Skin of body (tissue), 2 donors: ENCODE data around the gene GULP1. TPM values are rescaled to one million over a fixed set of nuclear protein-coding genes. Genes with fewer than 3 reads are reported as not detected.

Experiments used
- DNase-seq: peaks from one replicate; lab custom pipeline; 2025; lab: John Stamatoyannopoulos, UW
- total RNA-seq: library from RNA; depleted of rRNA; stranded (reverse); fragments of >200 nt; gene quantifications from one replicate; pipeline ENCODE4 v1.2.3, GENCODE V29; 2014

The GULP1 gene
- total RNA-seq, 1 donor from 2014 or later, result 56.8 TPM

DNA sequence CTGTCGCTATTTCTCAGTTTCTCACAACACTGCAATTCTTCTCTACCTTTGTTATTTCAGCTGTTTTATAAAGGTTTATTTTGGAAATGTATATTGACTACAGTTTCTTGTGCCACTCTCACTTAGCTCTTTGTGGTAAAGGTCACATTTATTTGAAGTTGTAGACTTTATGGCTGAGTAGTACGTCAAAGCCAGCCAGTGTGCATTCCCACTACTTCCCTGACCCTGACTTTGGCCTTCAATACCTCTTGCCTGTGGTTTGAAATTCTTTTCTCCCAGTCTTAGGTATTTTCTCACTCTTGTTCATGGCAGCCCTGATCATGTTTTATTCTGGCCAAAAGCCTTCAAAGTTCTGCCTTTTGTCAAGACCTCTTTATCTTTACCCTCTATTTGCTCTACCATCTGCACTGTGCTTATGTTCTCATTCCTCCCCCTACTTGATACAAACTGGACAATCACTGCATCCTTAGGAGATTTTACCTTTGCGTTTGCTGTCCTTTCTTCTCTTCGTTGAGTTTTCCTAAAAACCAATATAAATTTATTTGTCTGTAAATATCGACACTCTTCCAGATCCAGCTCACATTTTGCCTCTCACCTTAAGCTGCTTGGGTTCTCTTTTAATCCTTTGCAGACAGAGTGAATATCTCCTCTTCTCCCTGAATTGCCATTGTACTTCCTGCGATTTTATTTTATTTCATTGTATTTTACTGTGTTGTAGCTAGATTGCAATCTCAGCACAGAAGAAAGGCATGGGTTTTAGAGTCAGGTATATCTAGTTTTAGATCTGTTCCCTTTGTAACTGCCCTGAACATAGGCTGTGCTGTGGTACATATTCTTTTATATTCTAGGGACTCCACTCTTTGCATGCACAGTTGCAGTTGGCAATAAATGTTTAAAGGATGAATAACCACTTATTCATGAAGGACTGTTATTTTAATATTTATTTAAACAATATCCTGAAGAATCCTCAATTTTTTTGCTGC lies 31.2 kb downstream of the GULP1 start:
- no peak for DNase-seq

DNA sequence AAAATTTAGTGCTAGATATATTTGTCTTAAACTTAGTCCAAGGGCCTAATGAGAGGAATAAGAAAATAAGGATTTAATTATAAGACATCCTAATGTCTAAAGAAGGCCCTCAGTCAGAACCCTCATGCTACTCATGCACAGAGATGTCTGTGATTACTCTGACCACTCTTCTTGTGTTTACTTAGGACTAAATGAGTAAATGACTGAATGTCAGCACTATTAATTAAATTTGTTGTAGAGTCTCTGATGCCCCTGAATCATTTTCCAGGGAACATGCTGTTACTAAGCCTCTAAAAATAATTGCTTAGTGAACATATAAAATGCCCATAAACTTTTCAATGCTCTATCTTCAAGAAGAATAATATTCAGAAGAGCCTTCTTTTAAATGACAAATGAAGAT lies 32.4 kb downstream of the GULP1 start:
- no peak for DNase-seq

DNA sequence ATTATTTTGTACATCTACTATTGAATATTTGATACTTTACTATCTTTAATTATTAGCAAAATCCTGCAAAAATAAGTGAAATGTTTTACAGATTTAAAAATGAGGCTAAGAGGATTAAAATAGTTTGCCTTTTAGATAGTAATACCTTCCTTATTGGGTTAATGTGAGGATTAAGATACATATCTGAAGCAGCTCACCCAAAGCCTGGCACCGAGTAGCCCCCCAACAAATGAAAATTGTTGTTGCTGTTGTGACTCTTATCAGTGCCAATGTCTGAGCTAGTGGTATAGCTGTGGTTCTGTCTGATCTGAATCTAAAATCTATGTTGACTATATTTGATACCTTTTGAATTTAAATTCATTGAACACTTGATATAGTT lies 34.6 kb downstream of the GULP1 start:
- DNase-seq, result no peak

DNA sequence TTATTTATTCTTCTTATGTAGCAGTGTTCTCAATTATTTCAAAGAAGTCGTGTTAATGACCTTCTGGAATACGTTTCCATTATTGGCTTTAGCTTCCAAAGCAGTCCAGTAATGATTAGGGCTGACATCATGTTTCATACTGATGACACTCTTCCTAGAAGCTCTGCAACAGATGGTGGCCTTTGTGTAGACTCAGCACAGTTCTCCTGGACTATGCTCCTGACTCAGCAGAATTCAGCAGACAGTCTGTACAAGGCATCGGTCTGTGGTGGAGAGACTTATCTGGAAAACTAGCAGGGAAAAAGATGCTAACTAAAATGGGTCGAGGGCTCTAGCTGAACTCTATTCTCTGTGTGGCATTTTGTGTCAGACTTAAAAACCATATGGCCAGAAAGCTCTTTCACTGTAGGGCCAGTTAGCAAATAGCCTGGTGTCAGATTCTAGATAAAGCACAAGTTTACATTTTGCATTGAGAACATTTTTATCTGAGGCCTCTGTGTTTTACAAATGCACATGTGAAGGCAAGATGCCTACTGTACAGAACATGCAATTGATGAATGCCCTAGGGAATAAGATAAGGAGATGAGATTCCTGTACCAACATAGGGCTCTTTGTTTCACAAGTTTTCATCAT lies 35.1 kb downstream of the GULP1 start:
- peak; percentile 14 for DNase-seq

DNA sequence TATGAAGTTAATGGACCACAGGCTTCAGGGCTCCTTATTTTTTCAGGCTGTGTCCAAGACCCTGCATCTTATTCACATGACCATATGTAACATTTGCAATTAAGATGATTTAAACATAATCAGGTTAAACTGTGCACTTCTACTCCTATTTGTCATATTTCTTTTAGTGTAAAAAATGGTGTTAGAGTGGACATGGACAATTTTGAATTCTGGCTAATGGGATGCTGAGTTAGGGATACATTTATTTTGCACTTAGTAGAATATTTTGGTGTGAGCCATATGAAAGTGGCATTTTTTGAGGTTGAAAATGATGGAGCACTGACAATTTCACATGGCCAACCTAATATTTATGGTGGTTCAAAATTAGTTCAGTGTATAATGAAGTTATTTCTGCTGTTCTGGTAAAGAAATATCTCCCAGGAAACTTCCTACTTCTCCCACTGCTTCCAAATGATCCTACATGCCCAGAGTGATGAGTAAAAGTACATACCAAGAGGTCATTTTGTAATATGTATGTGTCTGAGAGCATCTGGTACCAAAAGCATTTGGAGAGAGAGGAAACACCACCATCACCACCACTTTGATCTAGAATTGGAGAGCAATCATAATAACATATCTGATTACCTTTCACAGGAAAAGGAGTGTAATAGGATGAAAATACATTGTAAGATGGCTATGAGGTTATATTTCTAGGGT lies 36.0 kb downstream of the GULP1 start:
- DNase-seq, result no peak

DNA sequence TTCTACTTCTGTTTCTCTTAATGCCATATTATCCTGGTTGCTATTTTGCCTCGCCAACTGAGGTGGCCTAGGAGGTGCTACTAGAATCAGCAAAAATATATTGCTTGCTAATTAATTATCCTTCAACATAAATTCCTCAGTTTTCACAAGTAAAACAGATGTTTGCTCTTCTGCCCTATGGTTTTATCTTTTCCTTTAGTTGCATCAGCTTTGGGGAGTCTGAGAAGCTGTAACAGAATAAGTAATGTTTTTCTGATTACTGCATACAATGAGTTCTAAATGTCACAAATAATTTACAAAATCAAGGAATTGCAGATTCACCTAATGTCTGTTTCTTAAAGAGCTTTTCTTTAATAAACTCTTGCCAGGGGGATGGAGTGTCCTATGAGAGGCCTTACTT lies 36.7 kb downstream of the GULP1 start:
- DNase-seq, result no peak

DNA sequence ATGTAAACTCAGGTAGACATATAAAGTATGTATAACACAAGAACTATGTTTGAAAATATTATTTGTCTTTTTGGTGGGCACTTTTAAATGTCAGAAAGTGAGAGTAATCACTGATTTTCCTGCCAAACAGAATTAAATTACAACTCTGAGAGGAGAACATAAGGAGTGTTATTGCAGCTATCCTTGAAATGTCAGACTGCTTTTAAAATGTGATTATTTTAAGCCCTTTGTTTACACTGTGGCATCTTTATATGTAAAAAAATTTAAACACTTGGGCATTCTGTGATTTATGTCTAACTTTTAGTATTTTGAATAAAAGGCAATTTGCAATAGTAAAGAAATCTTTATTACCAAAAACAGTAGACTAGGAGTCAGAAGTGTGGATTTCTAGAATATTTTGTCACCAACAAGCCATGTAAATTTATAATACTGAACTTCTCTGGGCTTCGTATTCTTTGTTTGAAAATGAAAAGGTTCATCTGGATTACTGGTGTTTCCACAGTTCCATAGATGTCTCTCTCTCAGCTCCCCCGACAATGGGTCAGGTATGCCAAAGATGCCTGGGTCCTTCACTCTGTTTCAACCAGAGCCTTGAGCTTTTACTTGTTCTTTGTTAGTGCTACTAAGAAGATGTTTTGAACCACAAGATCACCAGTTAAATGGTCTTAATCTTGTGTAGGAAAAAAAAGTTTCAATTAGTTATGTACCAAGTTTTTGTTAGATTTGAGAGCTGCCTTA lies 38.8 kb downstream of the GULP1 start:
- no peak for DNase-seq

DNA sequence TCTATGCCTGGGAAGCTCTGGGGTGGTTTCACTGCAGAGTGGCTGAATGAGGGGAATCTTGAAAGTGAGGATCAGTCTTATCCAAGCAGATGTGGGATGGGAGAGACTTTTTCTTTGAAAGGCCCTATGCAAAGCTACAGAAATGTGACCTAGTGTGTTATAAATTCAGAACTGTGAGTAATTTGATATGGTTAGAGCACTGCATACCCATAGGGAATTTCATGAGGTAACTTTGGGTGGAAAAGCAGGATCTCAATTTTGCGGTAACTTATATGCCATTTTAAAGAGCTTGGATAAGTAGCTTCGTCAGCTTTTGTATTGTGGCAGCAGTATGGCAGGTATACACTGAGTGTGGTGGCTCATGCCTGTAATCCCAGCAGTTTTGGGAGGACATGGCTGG lies 40.9 kb downstream of the GULP1 start:
- no peak for DNase-seq

DNA sequence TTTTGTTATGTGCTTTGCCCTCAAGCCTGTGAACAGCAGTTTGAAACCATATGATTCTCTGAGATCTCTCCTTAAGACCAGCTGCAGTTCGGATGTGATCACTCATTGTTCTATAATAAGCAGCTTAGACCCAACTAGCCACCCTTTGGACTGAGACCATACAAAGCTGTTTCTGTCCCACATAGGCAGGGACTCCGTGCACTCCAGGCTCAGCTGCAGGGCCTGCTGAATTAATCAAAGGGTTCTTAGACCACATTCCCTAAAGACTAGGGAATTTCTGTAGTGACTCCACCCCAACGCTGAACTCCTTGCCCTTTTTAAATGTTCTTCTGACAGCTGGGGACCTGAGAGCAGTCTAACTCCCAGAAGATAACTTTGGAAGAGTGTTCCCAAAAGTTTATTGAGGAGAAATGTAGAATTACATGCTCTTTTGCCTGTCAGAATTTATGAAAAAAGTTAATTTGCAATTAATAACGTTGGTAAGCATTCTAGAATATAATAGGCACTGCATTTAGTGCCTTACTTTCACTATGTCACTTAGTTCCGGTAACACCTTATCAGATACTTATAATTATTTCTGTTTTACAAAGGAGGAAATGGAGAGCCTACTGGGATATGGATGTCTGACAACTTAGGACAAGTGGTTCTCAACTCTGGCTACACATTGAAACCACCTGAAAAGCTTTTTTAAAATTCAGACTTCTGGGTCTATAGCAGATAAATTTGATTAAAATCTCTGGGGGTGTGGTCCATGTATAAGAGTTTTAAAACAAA lies 42.3 kb downstream of the GULP1 start:
- DNase-seq, result peak; percentile 65

DNA sequence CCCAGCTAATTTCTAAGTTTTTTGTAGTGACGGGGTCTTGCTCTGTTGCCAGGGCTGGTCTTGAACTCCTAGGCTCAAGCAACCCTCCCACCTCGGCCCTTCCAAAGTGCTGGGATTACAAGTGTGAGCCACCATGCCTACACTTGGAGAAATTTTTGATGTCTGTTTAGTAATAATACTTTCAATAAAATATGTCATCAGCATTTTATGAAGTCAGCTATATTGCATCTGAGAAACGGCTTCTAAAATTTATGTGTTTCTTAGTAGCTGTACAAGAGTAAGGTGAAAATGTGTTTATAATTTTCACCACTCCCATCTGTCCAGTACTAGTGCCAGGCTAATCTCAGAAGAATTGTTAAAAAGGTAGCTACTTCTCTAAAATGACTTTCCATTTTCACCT lies 46.8 kb downstream of the GULP1 start:
- DNase-seq, result no peak

DNA sequence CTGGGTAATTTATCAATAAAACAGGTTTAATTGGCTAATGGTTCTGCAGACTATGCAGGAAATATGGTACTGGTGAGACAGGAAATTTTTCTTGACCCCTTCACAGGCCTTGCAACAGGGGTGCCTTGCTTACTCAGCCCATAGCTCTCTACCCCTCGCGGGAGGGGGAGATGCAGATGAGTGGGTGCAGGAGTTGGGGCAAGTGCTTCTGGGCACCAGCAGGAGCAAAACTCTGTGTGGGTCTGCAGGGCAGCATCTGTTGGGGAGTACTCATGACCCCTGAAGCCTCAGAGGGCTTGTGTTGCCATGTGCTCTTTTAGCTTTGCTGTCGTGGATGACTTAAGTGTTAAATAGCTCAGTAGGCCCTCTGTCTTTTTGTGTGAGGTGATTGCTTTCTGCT lies 48.6 kb downstream of the GULP1 start:
- DNase-seq, result no peak

DNA sequence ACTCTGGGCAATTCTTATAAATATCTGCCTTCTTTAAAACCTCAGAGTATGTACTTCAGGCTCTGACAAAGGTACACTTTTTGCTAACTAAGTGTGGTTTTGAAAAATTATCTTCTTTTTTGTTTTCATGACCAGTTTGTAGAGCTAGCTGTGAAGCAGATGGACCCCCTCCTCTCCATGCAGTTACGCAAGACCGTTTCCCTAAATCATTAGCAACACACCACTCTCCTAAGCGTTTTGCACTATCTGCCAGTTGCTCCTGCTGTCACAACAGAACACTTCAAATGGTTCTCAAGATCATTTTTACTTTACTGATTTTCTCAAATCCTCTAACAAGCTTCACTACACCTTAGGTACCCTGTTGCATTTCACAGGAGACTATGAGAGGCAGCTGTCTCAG lies 53.3 kb downstream of the GULP1 start:
- DNase-seq, result no peak

DNA sequence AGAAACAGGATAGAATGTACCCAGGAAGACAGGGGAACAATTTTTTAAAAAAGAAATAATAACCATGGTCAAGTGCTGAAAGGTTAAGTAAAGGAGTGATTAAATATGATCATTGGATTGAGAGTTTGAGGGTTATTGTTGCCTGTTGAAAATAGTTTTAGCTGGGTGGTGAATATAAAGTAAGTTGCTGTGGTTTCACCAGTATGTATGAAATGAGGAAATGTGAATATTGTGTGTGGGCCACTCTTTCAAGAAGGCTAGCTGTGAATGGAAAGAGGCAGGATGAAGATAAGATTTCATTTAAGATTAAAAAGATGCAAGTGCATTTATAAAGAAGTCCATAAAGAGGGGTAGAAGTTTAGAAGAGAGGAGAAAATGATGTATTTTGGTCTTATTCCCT lies 53.8 kb downstream of the GULP1 start:
- no peak for DNase-seq

DNA sequence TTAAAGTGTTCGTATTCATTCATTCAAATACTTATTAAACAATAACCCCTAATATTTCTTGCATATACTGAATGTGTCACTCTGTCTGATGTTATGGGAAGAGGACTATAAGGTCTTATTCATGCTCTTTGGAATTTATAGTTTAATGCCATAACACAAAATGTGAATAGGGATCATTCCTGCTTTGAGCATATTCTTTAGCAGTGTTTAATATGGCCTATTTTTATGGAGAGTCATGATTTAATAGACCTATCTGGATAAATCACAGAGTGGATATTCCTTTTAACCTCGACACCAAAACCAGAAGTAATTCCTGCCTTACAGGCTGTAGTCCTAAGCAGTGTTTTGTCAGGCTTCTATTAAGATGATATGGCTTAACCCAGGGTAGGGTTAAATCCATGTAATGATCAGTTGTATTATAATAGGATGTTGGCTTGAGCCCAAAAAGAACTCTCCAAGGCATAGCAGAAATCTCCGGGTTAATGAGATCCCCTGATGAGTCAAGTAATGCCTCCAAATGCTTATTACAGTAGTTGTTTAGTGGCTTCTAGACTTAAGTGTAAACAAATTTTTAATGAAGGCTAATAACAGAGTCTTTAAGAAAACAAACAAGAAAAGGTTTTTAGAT lies 54.3 kb downstream of the GULP1 start:
- no peak for DNase-seq

DNA sequence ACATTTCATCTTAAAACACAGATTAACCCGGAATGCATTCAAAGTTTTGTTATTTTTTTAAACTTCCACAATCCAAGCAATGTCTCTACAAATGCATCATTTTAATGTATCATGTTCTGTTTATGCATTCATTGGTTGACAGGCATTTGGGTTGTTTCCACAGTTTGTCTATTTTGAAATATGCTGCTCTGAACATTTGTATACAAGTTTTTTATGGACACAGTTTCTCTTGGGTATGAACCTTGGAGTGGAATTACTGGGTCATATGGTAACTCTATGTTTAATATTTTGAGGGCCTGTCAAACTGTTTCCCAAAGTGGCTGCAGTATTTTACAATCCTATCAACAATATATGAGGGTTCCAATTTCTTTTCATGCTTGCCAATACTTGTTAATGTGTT lies 57.3 kb downstream of the GULP1 start:
- no peak for DNase-seq

DNA sequence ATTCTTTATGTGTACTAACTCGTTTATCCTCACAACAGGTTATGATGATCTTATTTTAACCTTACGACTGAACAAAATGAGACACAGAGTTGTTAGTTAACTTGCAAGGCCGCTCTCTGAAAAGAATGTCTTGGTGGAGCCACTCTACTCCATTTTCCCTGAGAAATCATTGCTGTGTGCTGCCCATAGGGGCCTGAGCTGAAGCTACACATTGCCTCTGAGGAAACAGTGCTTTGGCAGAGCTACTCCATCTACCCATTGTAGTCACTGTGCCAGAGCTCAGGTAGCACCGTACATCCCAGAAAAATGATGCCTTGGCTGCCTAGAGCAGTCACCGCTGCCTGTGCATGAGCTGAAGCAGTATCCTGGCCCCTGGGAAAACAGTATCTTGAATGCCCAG lies 61.6 kb downstream of the GULP1 start:
- DNase-seq, result no peak

DNA sequence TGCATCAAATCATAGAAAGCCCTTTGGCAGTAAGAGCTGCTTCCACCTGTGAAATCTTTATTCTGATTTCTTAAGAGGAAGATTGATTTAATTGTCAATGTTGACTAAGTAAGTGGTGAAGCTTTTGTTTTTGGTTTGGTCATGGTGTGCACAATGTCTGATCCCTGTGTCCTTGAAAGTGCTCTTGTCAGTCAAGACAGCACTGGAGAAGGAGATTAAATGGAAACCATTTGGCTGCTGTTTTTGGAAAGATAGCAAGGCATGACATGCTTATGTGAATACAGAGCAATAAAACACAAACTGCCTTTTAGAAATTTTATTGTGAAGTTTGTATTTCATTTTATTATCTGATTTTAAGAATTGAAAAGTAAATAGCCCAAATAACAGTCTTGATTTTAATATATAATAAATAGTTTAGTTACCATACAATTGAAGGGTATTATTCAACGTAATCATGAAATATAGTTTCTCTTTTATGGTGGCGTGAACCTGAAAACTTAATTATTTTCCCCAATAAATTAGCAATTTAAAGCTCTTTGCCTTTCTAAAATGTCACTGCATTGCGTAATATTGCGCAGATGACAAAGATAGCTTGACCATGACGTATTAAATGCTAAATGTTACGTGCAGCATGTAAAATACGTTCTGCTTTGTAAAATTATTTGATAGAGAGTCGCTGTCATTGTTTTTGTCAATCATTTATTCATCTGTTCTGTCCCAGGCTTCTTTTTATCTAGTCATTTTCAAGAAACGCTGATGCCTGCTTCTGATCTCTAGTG lies 69.0 kb downstream of the GULP1 start:
- no peak for DNase-seq

DNA sequence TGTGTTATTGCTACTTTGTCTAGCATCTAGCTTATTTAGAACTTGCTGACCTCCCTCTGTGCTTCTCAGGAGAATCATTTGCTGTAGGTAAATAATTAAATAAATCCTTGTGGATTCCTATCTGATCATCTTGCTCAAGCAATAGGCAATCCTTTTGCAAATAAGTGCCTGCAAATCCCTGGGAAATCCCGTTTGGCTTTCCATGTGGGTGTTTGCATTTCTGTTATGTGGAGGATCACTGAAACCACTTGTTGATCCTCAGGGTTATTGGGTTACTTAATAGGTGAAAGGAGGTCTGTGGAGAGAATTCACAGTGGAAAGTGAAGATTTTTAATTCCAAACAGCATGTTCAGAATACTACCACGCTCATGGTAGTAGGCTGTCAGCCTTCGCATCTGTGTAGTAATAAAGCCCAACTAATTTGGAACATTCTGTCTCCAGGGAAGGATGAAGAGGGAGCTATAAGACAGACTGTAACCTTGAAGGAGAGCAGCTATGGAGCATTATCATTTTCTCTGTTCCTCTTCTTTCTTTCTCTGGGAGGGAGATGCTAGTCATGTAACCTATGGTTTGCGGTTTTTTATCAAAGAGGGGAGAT lies 72.5 kb downstream of the GULP1 start:
- DNase-seq, result no peak

DNA sequence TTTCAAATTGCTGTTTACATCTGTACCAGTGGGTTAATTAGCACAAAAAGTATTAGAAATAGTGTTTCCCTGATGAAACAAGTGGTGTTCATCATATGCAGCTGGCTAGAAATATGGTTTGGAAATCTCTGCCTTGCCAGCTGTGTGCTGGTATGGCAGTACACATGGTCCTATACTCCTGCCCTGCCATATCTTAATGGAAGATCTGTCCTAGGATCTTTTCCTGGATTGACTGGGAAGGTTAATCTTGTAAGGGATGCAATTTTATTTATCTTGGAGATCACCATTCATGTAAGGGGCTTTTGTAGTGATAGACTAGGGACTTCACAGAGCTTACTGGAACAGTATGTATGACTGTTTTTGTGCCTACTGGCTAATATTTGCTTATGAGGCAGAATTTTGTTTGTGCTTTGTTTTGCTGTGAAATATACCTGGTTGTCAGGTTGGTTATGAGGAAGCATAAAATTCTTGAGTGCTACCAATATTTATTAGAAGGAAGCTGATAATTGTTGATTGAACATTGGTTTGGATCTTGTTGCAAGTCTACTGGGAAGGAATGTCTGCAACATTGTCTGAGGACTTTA lies 73.5 kb downstream of the GULP1 start:
- no peak for DNase-seq
